ENCODE data around the gene BCL2L15. TPM values are rescaled to one million over a fixed set of nuclear protein-coding genes. Genes with fewer than 3 reads are reported as not detected.

Gene BCL2L15
- polyA plus RNA-seq, 2 donors: 4.2 to 4.6 TPM

DNA sequence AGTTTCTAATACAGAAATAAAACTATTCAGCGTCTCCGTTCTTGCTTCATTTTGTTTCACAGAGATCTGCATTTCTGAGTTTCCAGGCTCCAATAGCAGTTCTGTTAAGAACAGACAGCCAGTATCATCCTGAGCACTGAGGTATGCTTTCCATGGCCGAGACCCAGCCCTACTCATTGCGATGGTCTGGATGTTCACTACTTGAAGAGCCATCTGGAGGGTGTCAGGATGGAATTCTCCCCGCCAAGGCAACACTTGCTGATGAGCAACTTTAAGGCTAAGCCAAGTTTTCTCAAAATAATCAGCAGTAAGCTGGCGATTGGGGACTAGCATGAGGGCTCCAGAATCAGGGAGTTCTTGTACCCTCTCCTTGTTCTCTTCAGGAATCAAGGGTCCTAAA is 7.7 kb upstream of the BCL2L15 start:
- 89 to 93% methylated on average over 6 of the region's 6 CpGs for WGBS, 2 donors
- no peaks in the 10 kb centered on the region for H3K27me3 ChIP-seq (ENCODE audit: control insufficient read depth in 1 of 2, insufficient read depth in 2 of 2, low read length in 2 of 2)
- no peaks in the 10 kb centered on the region for H3K9me3 ChIP-seq (ENCODE audit: control insufficient read depth in 2 of 2, insufficient read depth in 1 of 2, low read depth in 1 of 2, low read length in 1 of 2)
- H3K27ac ChIP-seq (ENCODE audit: low read depth in 2 of 2, low read length in 1 of 2): no peak overlapping the region
- no peaks in the 10 kb centered on the region for H3K4me1 ChIP-seq (ENCODE audit: control insufficient read depth in 2 of 2, insufficient read depth in 2 of 2, low read length in 1 of 2)
- H3K36me3 ChIP-seq (ENCODE audit: control insufficient read depth in 2 of 2, insufficient read depth in 2 of 2, low read length in 1 of 2): peaks cover 10 to 11% of the 10 kb centered on the region in 2 donors
- H3K4me3 ChIP-seq (ENCODE audit: low read depth in 1 of 2, low read length in 2 of 2): no peak overlapping the region

DNA sequence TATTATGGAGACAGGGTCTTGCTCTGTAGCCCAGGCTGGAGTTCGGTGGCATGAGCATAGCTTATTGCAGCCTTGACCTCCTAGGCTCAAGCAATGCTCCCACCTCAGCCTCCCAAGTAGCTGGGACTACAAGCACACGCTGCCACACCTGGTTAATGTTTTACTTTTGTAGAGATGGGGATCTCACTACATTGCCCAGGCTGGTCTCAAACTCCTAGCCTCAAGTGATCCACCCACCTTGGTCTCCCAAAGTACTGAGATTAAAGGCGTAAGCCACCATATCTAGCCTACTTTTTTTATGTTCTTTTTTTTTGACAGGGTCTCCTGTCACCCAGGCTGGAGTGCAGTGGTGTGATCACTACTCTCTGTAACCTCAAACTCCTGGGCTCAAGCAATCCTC is 5.9 kb upstream of the BCL2L15 start:
- WGBS, 2 donors: 81 to 94% methylated on average over 3 of the region's 3 CpGs

DNA sequence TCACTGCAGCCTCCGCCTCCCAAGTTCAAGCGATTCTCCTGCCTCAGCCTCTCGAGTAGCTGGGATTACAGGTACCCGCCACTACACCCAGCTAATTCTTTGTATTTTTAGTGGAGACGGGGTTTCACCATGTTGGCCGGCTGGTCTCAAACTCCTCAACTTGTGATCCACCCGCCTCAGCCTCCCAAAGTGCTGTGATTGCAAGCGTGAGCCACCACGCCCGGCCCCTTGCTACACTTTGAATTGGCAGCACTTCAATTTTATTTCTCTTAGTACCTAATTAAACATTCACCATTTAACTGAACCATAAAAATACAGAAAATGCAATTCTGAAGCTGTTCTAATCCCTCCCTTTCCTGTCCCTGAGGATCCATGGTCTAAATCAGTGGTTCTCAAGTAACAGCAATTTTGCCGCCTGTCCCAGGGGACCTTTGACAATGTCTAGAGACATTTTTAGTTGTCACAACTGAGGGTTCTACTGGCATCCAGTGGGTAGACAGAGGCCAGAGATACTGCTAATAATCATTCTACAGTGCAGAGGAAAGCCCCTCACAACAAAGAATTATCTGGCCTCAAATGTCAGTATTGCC is 4.3 kb upstream of the BCL2L15 start:
- WGBS, 2 donors: 87 to 92% methylated on average over 11 of the region's 11 CpGs
- no peaks in the 10 kb centered on the region for H3K9me3 ChIP-seq (ENCODE audit: control insufficient read depth in 2 of 2, insufficient read depth in 1 of 2, low read depth in 1 of 2, low read length in 1 of 2)
- H3K4me3 ChIP-seq (ENCODE audit: low read depth in 1 of 2, low read length in 2 of 2): no peak overlapping the region
- H3K27ac ChIP-seq (ENCODE audit: low read depth in 2 of 2, low read length in 1 of 2): no peak overlapping the region
- H3K4me1 ChIP-seq (ENCODE audit: control insufficient read depth in 2 of 2, insufficient read depth in 2 of 2, low read length in 1 of 2): peaks cover 0 to 3% of the 10 kb centered on the region in 2 donors
- no peaks in the 10 kb centered on the region for H3K27me3 ChIP-seq (ENCODE audit: control insufficient read depth in 1 of 2, insufficient read depth in 2 of 2, low read length in 2 of 2)
- peaks cover 3% of the 10 kb centered on the region in 2 donors for H3K36me3 ChIP-seq (ENCODE audit: control insufficient read depth in 2 of 2, insufficient read depth in 2 of 2, low read length in 1 of 2)

More for the DNA sequence above, 5.9 kb upstream of the BCL2L15 start:
- no peak overlapping the region for H3K27ac ChIP-seq (ENCODE audit: low read depth in 2 of 2, low read length in 1 of 2)
- H3K4me1 ChIP-seq (ENCODE audit: control insufficient read depth in 2 of 2, insufficient read depth in 2 of 2, low read length in 1 of 2): peaks cover 0 to 3% of the 10 kb centered on the region in 2 donors
- no peak overlapping the region for H3K4me3 ChIP-seq (ENCODE audit: low read depth in 1 of 2, low read length in 2 of 2)
- no peaks in the 10 kb centered on the region for H3K27me3 ChIP-seq (ENCODE audit: control insufficient read depth in 1 of 2, insufficient read depth in 2 of 2, low read length in 2 of 2)
- peaks cover 7 to 8% of the 10 kb centered on the region in 2 donors for H3K36me3 ChIP-seq (ENCODE audit: control insufficient read depth in 2 of 2, insufficient read depth in 2 of 2, low read length in 1 of 2)
- H3K9me3 ChIP-seq (ENCODE audit: control insufficient read depth in 2 of 2, insufficient read depth in 1 of 2, low read depth in 1 of 2, low read length in 1 of 2): no peaks in the 10 kb centered on the region

DNA sequence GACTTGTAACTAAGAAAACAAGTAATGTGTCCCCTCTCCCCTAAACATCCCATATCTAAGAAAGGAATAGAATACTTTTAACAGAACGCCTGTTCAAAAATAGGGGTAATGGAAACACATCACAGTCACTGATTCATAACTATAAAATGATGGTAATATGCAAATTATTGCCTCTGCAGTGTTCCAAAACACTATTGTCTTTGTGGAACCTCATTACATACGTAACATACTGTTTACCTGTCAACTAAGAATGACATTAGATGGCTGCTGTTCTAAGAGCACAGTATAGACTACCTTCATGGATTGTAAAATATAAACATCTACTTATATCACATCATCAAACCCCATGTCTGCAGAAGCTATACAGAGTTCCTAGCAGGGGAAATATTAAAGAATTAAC is 3.4 kb upstream of the BCL2L15 start:
- Histone ChIP-seq H3K36me3 (ENCODE audit: control insufficient read depth in 2 of 2, insufficient read depth in 2 of 2, low read length in 1 of 2) (peaks cover 3% of the 10 kb centered on the region in 2 donors), H3K9me3 (ENCODE audit: control insufficient read depth in 2 of 2, insufficient read depth in 1 of 2, low read depth in 1 of 2, low read length in 1 of 2) (no peaks in the 10 kb centered on the region), H3K4me1 (ENCODE audit: control insufficient read depth in 2 of 2, insufficient read depth in 2 of 2, low read length in 1 of 2) (peaks cover 0 to 3% of the 10 kb centered on the region in 2 donors), H3K27ac (ENCODE audit: low read depth in 2 of 2, low read length in 1 of 2) (no peak overlapping the region), H3K4me3 (ENCODE audit: low read depth in 1 of 2, low read length in 2 of 2) (no peak overlapping the region), H3K27me3 (ENCODE audit: control insufficient read depth in 1 of 2, insufficient read depth in 2 of 2, low read length in 2 of 2) (no peaks in the 10 kb centered on the region)
- WGBS, 2 donors: 70% methylated on average over 2 of the region's 2 CpGs

DNA sequence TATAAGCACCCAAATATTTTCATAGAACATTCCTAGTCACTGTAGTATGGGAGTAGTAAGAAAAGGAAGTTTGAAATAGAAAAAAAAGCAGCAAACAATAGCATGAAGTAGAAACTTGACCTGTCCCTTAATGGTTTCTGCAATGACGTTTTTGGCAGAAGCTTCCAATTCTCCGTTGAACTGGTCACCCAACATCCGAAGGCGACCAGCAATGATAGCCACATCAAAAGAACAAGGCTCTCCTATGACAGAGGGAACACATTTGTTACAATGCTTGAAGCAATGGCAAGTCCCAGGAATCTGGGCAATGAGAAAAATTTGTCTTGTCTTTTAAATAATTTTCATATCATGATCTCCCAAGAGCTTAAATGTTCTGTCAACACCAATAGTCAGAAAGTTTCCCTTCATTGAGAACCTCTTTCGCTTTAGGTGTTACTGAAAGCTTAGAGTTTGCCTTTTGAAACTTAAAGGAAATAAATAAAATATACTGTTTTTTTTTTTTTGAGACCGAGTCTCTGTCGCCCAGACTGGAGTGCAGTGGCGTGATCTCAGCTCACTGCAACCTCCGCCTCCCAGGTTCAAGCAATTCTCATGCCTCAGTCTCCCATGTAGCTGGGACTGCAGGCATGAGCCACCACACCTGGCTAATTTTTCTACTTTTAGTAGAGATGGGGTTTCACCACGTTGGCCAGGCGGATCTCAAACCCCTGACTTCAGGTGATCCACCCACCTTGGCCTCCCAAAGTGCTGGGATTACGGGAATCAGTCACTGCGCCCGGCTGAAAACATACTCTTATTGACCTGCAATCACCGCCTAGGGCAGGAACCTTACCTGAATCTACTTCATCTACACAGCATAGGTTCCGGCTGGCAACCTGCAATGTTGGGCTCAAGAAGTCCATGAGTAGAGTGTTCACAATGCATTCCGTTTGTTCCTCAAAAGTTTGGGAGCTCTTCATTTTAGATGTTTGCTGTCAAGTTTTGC is 672 bp downstream of the BCL2L15 start:
- Histone ChIP-seq H3K4me1 (ENCODE audit: control insufficient read depth in 2 of 2, insufficient read depth in 2 of 2, low read length in 1 of 2) (peaks cover 0 to 3% of the 10 kb centered on the region in 2 donors), H3K27ac (ENCODE audit: low read depth in 2 of 2, low read length in 1 of 2) (peak overlapping the region; percentile 65 to 80), H3K4me3 (ENCODE audit: low read depth in 1 of 2, low read length in 2 of 2) (peak overlapping the region; percentile 18 to 26), H3K36me3 (ENCODE audit: control insufficient read depth in 2 of 2, insufficient read depth in 2 of 2, low read length in 1 of 2) (no peaks in the 10 kb centered on the region), H3K9me3 (ENCODE audit: control insufficient read depth in 2 of 2, insufficient read depth in 1 of 2, low read depth in 1 of 2, low read length in 1 of 2) (no peaks in the 10 kb centered on the region), H3K27me3 (ENCODE audit: control insufficient read depth in 1 of 2, insufficient read depth in 2 of 2, low read length in 2 of 2) (no peaks in the 10 kb centered on the region)
- 55 to 57% methylated on average over 17 of the region's 17 CpGs for WGBS, 2 donors

DNA sequence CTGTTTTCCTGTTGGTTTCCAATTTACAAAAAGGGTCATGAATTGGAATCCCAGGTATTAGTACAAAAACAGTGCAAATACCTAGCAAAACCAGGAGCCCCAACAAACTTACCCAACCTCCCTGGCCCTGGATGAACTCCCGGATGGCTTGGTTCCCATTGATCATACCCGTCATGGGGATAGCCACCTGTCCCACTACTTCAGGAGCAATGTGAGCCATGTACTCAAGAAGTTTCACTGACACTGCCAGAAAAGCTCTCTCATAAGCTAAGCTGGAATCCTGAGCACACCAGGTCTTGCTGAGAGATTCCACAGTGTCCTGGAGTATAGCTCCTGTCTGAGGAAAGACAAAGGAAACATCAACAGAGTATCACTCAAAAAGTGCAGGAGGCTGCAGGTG is 5.7 kb downstream of the BCL2L15 start:
- WGBS, 2 donors: 67 to 68% methylated on average over 2 of the region's 2 CpGs
- no peaks in the 10 kb centered on the region for H3K36me3 ChIP-seq (ENCODE audit: control insufficient read depth in 2 of 2, insufficient read depth in 2 of 2, low read length in 1 of 2)
- no peaks in the 10 kb centered on the region for H3K27me3 ChIP-seq (ENCODE audit: control insufficient read depth in 1 of 2, insufficient read depth in 2 of 2, low read length in 2 of 2)
- no peaks in the 10 kb centered on the region for H3K4me1 ChIP-seq (ENCODE audit: control insufficient read depth in 2 of 2, insufficient read depth in 2 of 2, low read length in 1 of 2)
- no peaks in the 10 kb centered on the region for H3K9me3 ChIP-seq (ENCODE audit: control insufficient read depth in 2 of 2, insufficient read depth in 1 of 2, low read depth in 1 of 2, low read length in 1 of 2)
- no peak overlapping the region for H3K4me3 ChIP-seq (ENCODE audit: low read depth in 1 of 2, low read length in 2 of 2)
- H3K27ac ChIP-seq (ENCODE audit: low read depth in 2 of 2, low read length in 1 of 2): no peak overlapping the region

DNA sequence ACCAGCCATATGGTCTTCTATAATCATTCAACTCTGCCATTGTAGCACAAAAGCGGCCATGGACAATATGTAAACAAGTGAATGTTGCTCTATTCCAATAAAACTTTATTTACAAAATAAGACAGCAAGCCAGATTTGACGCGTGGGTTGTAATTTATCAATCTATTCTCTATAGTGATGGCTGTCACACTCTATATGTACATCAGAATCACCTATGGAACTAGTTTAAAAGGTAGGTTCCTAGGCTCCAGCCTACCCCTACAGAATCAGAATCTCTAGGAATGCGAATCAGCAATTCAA is 7.7 kb downstream of the BCL2L15 start:
- Histone ChIP-seq H3K27ac (ENCODE audit: low read depth in 2 of 2, low read length in 1 of 2) (no peak overlapping the region), H3K27me3 (ENCODE audit: control insufficient read depth in 1 of 2, insufficient read depth in 2 of 2, low read length in 2 of 2) (no peaks in the 10 kb centered on the region), H3K9me3 (ENCODE audit: control insufficient read depth in 2 of 2, insufficient read depth in 1 of 2, low read depth in 1 of 2, low read length in 1 of 2) (no peaks in the 10 kb centered on the region), H3K4me3 (ENCODE audit: low read depth in 1 of 2, low read length in 2 of 2) (no peak overlapping the region), H3K4me1 (ENCODE audit: control insufficient read depth in 2 of 2, insufficient read depth in 2 of 2, low read length in 1 of 2) (no peaks in the 10 kb centered on the region), H3K36me3 (ENCODE audit: control insufficient read depth in 2 of 2, insufficient read depth in 2 of 2, low read length in 1 of 2) (no peaks in the 10 kb centered on the region)
- 75 to 83% methylated on average over 4 of the region's 4 CpGs for WGBS, 2 donors

DNA sequence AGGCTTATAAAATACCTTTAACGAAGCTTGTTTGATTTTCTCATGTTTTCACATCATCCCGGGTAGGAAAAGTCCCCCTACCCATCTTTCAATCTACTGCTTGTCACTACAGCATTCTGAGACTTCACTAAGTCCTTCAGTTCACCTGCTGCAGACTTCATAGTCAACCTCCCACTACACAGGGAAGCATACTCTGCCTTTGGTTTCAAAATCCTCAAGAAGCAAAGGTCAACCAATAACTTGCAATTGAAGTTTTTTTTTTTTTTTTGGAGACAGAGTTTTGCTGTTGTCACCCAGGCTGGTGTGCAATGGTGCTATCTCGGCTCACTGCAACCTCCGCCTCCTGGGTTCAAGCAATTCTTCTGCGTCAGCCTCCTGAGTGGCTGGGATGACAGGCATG is 11.2 kb downstream of the BCL2L15 start:
- 86 to 91% methylated on average over 5 of the region's 5 CpGs for WGBS, 2 donors

DNA sequence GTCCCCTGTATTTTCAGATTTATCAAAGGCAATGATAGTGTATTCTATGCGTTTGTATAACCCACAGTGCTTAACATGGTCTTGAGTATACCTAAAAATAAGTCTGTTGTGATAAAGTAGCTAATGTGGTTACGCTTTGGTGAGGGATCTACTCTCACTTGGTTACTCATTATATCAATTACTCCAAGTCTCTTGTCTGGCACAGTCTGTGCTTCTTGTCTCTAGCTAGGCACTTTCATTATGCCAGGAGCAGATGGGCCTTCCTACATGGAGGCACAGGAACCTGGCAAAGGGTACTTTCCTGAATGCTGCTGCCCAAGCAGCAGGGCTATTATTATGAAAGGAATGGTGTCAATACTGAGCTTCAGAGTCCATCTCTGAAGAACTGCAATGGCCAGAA is 11.7 kb downstream of the BCL2L15 start:
- no peak overlapping the region for H3K4me3 ChIP-seq (ENCODE audit: low read depth in 1 of 2, low read length in 2 of 2)
- 71 to 93% methylated on average over 2 of the region's 2 CpGs for WGBS, 2 donors
- no peaks in the 10 kb centered on the region for H3K36me3 ChIP-seq (ENCODE audit: control insufficient read depth in 2 of 2, insufficient read depth in 2 of 2, low read length in 1 of 2)
- no peaks in the 10 kb centered on the region for H3K4me1 ChIP-seq (ENCODE audit: control insufficient read depth in 2 of 2, insufficient read depth in 2 of 2, low read length in 1 of 2)
- H3K9me3 ChIP-seq (ENCODE audit: control insufficient read depth in 2 of 2, insufficient read depth in 1 of 2, low read depth in 1 of 2, low read length in 1 of 2): no peaks in the 10 kb centered on the region
- H3K27me3 ChIP-seq (ENCODE audit: control insufficient read depth in 1 of 2, insufficient read depth in 2 of 2, low read length in 2 of 2): no peaks in the 10 kb centered on the region
- no peak overlapping the region for H3K27ac ChIP-seq (ENCODE audit: low read depth in 2 of 2, low read length in 1 of 2)

More for the DNA sequence above, 11.2 kb downstream of the BCL2L15 start:
- Histone ChIP-seq H3K27me3 (ENCODE audit: control insufficient read depth in 1 of 2, insufficient read depth in 2 of 2, low read length in 2 of 2) (no peaks in the 10 kb centered on the region), H3K4me1 (ENCODE audit: control insufficient read depth in 2 of 2, insufficient read depth in 2 of 2, low read length in 1 of 2) (no peaks in the 10 kb centered on the region), H3K27ac (ENCODE audit: low read depth in 2 of 2, low read length in 1 of 2) (peak overlapping the region in 1 of 2 donors; percentile 13), H3K4me3 (ENCODE audit: low read depth in 1 of 2, low read length in 2 of 2) (no peak overlapping the region), H3K9me3 (ENCODE audit: control insufficient read depth in 2 of 2, insufficient read depth in 1 of 2, low read depth in 1 of 2, low read length in 1 of 2) (no peaks in the 10 kb centered on the region), H3K36me3 (ENCODE audit: control insufficient read depth in 2 of 2, insufficient read depth in 2 of 2, low read length in 1 of 2) (no peaks in the 10 kb centered on the region)

Measured in esophagus (tissue), 2 donors.